ENCODE measurements around the gene ARID5A. TPM values are rescaled to one million over a fixed set of nuclear protein-coding genes. Genes with fewer than 3 reads are reported as not detected.

ARID5A gene
- total and polyA plus RNA-seq, 2 of the 13 experiments (the other 11 are each of a cell fraction or from before 2014, with no cell fraction given): 6.0 to 9.5 TPM

DNA sequence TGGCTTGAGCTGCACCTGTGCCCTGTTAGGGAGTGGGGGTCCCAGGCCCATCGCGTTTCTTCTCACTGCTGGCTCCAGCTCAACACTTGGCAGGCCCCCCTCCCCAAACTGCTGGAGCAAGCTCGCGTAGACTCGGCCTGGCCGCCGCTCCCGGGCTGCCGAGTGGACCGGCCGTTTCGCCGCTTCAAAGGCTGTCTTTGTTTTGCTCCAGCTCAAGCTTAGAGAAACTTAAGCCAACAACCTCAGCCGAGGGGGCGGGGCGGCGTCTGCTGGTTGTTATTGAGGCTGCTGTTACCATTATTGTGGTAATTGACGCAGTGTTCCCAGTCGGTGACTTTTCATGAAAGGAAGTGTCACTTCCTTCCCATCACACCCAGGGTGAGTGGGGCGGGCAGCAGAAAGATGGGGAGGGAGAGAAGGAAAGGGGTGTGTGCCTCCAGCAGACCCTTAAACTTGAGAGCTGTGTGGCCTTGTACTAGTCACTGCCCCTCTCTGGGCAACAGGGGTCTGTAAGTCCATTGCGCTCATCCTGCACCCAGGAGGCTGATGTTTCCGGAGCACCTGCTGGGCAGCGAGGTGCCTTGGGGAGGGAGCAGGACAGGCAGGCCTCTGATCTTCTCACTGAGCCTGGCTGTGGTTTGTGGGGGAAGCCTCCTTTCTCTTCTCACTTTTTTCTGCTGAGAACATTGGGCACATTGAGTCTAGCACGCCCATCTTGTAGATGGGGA, 2.1 kb downstream of the ARID5A start (continued):
- TF ChIP-seq, protein P1, sequence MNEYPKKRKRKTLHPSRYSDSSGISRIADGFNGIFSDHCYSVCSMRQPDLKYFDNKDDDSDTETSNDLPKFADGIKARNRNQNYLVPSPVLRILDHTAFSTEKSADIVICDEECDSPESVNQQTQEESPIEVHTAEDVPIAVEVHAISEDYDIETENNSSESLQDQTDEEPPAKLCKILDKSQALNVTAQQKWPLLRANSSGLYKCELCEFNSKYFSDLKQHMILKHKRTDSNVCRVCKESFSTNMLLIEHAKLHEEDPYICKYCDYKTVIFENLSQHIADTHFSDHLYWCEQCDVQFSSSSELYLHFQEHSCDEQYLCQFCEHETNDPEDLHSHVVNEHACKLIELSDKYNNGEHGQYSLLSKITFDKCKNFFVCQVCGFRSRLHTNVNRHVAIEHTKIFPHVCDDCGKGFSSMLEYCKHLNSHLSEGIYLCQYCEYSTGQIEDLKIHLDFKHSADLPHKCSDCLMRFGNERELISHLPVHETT (CRISPR knock-in tag; conservative IDR thresholded peaks at IDR 0.05): no peak
- TF ChIP-seq ZNF496 (CRISPR knock-in tag; IDR thresholded peaks at IDR 0.05; ENCODE audit: insufficient replicate concordance): no peak
- TF ChIP-seq ZBTB38 (CRISPR knock-in tag; IDR thresholded peaks at IDR 0.05): no peak
- no peak for TF ChIP-seq ZNF709 (CRISPR knock-in tag; IDR thresholded peaks at IDR 0.05)
- TF ChIP-seq, protein P2, sequence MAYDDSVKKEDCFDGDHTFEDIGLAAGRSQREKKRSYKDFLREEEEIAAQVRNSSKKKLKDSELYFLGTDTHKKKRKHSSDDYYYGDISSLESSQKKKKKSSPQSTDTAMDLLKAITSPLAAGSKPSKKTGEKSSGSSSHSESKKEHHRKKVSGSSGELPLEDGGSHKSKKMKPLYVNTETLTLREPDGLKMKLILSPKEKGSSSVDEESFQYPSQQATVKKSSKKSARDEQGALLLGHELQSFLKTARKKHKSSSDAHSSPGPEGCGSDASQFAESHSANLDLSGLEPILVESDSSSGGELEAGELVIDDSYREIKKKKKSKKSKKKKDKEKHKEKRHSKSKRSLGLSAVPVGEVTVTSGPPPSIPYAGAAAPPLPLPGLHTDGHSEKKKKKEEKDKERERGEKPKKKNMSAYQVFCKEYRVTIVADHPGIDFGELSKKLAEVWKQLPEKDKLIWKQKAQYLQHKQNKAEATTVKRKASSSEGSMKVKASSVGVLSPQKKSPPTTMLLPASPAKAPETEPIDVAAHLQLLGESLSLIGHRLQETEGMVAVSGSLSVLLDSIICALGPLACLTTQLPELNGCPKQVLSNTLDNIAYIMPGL (CRISPR knock-in tag; IDR thresholded peaks at IDR 0.05; ENCODE audit: borderline replicate concordance in 1 of 2, low read depth in 1 of 2): no peak; a peak in 2 of 4 replicates
- no peak for TF ChIP-seq ADNP (CRISPR knock-in tag; IDR thresholded peaks at IDR 0.05)
- TF ChIP-seq NR2C2 (CRISPR knock-in tag; IDR thresholded peaks at IDR 0.05; ENCODE audit: borderline replicate concordance): no peak
- TF ChIP-seq, protein P3, sequence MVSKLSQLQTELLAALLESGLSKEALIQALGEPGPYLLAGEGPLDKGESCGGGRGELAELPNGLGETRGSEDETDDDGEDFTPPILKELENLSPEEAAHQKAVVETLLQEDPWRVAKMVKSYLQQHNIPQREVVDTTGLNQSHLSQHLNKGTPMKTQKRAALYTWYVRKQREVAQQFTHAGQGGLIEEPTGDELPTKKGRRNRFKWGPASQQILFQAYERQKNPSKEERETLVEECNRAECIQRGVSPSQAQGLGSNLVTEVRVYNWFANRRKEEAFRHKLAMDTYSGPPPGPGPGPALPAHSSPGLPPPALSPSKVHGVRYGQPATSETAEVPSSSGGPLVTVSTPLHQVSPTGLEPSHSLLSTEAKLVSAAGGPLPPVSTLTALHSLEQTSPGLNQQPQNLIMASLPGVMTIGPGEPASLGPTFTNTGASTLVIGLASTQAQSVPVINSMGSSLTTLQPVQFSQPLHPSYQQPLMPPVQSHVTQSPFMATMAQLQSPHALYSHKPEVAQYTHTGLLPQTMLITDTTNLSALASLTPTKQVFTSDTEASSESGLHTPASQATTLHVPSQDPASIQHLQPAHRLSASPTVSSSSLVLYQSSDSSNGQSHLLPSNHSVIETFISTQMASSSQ (IDR thresholded peaks at IDR 0.05; ENCODE audit: low read depth): no peak
- TF ChIP-seq, protein P3 (CRISPR knock-in tag; IDR thresholded peaks at IDR 0.05; ENCODE audit: borderline replicate concordance): no peak
- TF ChIP-seq, protein P4, sequence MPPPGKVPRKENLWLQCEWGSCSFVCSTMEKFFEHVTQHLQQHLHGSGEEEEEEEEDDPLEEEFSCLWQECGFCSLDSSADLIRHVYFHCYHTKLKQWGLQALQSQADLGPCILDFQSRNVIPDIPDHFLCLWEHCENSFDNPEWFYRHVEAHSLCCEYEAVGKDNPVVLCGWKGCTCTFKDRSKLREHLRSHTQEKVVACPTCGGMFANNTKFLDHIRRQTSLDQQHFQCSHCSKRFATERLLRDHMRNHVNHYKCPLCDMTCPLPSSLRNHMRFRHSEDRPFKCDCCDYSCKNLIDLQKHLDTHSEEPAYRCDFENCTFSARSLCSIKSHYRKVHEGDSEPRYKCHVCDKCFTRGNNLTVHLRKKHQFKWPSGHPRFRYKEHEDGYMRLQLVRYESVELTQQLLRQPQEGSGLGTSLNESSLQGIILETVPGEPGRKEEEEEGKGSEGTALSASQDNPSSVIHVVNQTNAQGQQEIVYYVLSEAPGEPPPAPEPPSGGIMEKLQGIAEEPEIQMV (CRISPR knock-in tag; IDR thresholded peaks at IDR 0.05; ENCODE audit: low read depth): 0 out of 2 replicates have a peak, but pooled peaks have one; percentile 19
- TF ChIP-seq KDM5A (IDR thresholded peaks at IDR 0.05; ENCODE audit: borderline replicate concordance, low read length): no peak
- TF ChIP-seq NCOR1 (IDR thresholded peaks at IDR 0.05; ENCODE audit: borderline replicate concordance, low read length): no peak
- TF ChIP-seq NFE2 (CRISPR knock-in tag; IDR thresholded peaks at IDR 0.05): no peak
- no peak for TF ChIP-seq ATM (IDR thresholded peaks at IDR 0.05; ENCODE audit: borderline replicate concordance)
- TF ChIP-seq, protein P5, sequence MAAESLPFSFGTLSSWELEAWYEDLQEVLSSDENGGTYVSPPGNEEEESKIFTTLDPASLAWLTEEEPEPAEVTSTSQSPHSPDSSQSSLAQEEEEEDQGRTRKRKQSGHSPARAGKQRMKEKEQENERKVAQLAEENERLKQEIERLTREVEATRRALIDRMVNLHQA (CRISPR knock-in tag; IDR thresholded peaks at IDR 0.05): no peak
- TF ChIP-seq ZNF501 (CRISPR knock-in tag; IDR thresholded peaks at IDR 0.05): no peak
- no peak for TF ChIP-seq ZFP37 (CRISPR knock-in tag; IDR thresholded peaks at IDR 0.05; ENCODE audit: borderline replicate concordance)
- no peak for TF ChIP-seq TBX2 (CRISPR knock-in tag; IDR thresholded peaks at IDR 0.05; ENCODE audit: borderline replicate concordance)
- TF ChIP-seq ELF1 (CRISPR knock-in tag; IDR thresholded peaks at IDR 0.05): no peak
- peak; percentile 68; the same call in 1 of the 2 replicates for TF ChIP-seq ZNF292 (CRISPR knock-in tag; IDR thresholded peaks at IDR 0.05; ENCODE audit: borderline replicate concordance, low read depth)
